GM21825 (cell line): ENCODE data around the gene GCNT1.
"Not testable (repeated sequence)": the region's sequence is repeated elsewhere in the genome, so short reads cannot be mapped to it uniquely, and the experiment has no call there.

ENCODE experiments used
- ATAC-seq: cut with Tn5 transposase; IDR thresholded peaks from one replicate; pipeline ENCODE4 v1.9.1; 2021; ENCODE audit warnings: mild to moderate bottlenecking, moderate library complexity; ENCODE audit not compliant: unreplicated experiment

GCNT1 gene

GRCh38 chr9:76530458-76531110 is 71.6 kb downstream of the GCNT1 start:
- no peak for ATAC-seq

- no peak for ATAC-seq
These were observed 72.3 kb downstream of the GCNT1 start for GRCh38 chr9:76531231-76531780.

- ATAC-seq, result not testable (repeated sequence)
These were observed 73.9 kb downstream of the GCNT1 start for GRCh38 chr9:76532877-76533276.

- ATAC-seq, result no peak
These were observed 75.0 kb downstream of the GCNT1 start for GRCh38 chr9:76534026-76534425.

GRCh38 chr9:76537150-76537646 is 78.2 kb downstream of the GCNT1 start:
- no peak for ATAC-seq

- ATAC-seq, result no peak
These were observed 80.2 kb downstream of the GCNT1 start for GRCh38 chr9:76539180-76539579.

- ATAC-seq, result no peak
These were observed 83.4 kb downstream of the GCNT1 start for GRCh38 chr9:76542360-76542759.

GRCh38 chr9:76545191-76545590 is 86.2 kb downstream of the GCNT1 start:
- ATAC-seq, result no peak

- ATAC-seq, result no peak
These were observed 93.2 kb downstream of the GCNT1 start for GRCh38 chr9:76552181-76552580.

GRCh38 chr9:76552751-76553455 is 93.9 kb downstream of the GCNT1 start:
- ATAC-seq, result no peak

- ATAC-seq, result no peak
These were observed 94.7 kb downstream of the GCNT1 start for GRCh38 chr9:76553680-76554079.
